ENCODE data around the gene TSEN2. TPM values are rescaled to one million over a fixed set of nuclear protein-coding genes. Genes with fewer than 3 reads are reported as not detected.
"Not testable (repeated sequence)": the region's sequence is repeated elsewhere in the genome, so short reads cannot be mapped to it uniquely, and the experiment has no call there.

The TSEN2 gene
- total and polyA plus RNA-seq, 11 donors = 14.3 to 22.3 (median 18.4) TPM

- Histone ChIP-seq H3K36me3 (no peaks in the 10 kb centered on the region), H3K27ac (no peak overlapping the region), H3K4me1 (no peaks in the 10 kb centered on the region), H3K27me3 (no peaks in the 10 kb centered on the region), H3K4me3 (no peak overlapping the region), H3K9me3 (peaks cover 0 to 6% (median 2%) of the 10 kb centered on the region in 12 donors)
- ATAC-seq (no peak), DNase-seq (no peak)
- WGBS, 4 donors = 77 to 84% (median 81%) methylated on average over 6 of the region's 6 CpGs
- intact Hi-C loops (cut with DNase I) = no loop called here
- TF ChIP-seq POLR2A (IDR thresholded peaks at IDR 0.05) (no peak), CTCF (IDR thresholded peaks at IDR 0.05) (no peak)
Observed at GRCh38 chr3:12454076-12454815, 30.0 kb upstream of the TSEN2 start.

- Histone ChIP-seq H3K9me3 (peaks cover 0 to 6% (median 2%) of the 10 kb centered on the region in 12 donors), H3K27me3 (no peaks in the 10 kb centered on the region), H3K36me3 (no peaks in the 10 kb centered on the region), H3K27ac (no peak overlapping the region), H3K4me3 (no peak overlapping the region), H3K4me1 (no peaks in the 10 kb centered on the region)
- DNase-seq (no peak), ATAC-seq (no peak)
- intact Hi-C loops (cut with DNase I) = no loop called here
- TF ChIP-seq POLR2A (IDR thresholded peaks at IDR 0.05) (no peak), CTCF (IDR thresholded peaks at IDR 0.05) (no peak)
- WGBS, 4 donors = 81 to 93% (median 91%) methylated on average over 2 of the region's 2 CpGs
Observed at GRCh38 chr3:12454816-12455121, 29.5 kb upstream of the TSEN2 start.

- Histone ChIP-seq H3K4me3 (no peak overlapping the region), H3K4me1 (no peaks in the 10 kb centered on the region), H3K9me3 (peaks cover 0 to 6% (median 2%) of the 10 kb centered on the region in 12 donors), H3K36me3 (no peaks in the 10 kb centered on the region), H3K27ac (no peak overlapping the region), H3K27me3 (no peaks in the 10 kb centered on the region)
- DNase-seq = no peak
- WGBS, 4 donors = 89 to 94% (median 93%) methylated on average over 7 of the region's 7 CpGs
- intact Hi-C loops (cut with DNase I) = no loop called here
- no peak for ATAC-seq
- no peak for TF ChIP-seq CTCF (IDR thresholded peaks at IDR 0.05)
- no peak for TF ChIP-seq POLR2A (IDR thresholded peaks at IDR 0.05)
Observed at GRCh38 chr3:12455740-12456139, 28.5 kb upstream of the TSEN2 start.

GRCh38 chr3:12456441-12456840 is 27.8 kb upstream of the TSEN2 start:
- no peak overlapping the region for H3K4me3 ChIP-seq
- H3K4me1 ChIP-seq = peaks cover 0 to 2% (median 0%) of the 10 kb centered on the region in 12 donors
- no peaks in the 10 kb centered on the region for H3K27me3 ChIP-seq
- intact Hi-C loops (cut with DNase I) = no loop called here
- TF ChIP-seq CTCF (IDR thresholded peaks at IDR 0.05) = no peak
- no peak for TF ChIP-seq POLR2A (IDR thresholded peaks at IDR 0.05)
- no peak overlapping the region for H3K27ac ChIP-seq
- WGBS, 4 donors = 80 to 87% (median 85%) methylated on average over 3 of the region's 3 CpGs
- ATAC-seq = no peak
- peaks cover 0 to 3% (median under 1%) of the 10 kb centered on the region in 12 donors for H3K9me3 ChIP-seq
- no peak for DNase-seq
- no peaks in the 10 kb centered on the region for H3K36me3 ChIP-seq

GRCh38 chr3:12457380-12457779 is 26.9 kb upstream of the TSEN2 start:
- H3K36me3 ChIP-seq; H3K27me3 ChIP-seq; H3K9me3 ChIP-seq; H3K27ac ChIP-seq; ATAC-seq; H3K4me3 ChIP-seq; DNase-seq; intact Hi-C loops (cut with DNase I): not testable (repeated sequence)
- H3K4me1 ChIP-seq = peaks cover 0 to 12% (median 3%) of the 10 kb centered on the region in 12 donors
- WGBS, 4 donors = 74 to 93% (median 83%) methylated on average over 4 of the region's 4 CpGs
